HFF-Myc (cell line): ENCODE data around the gene CCDC9B.

ENCODE experiments used
- DNase-seq: peaks from one replicate; pipeline ENCODE4 v3.0.0-alpha.2; 2011; ENCODE audit warnings: low read depth; ENCODE audit errors: extremely low read depth
- H3K4me3 ChIP-seq: replicated peaks from 2 replicates; pipeline ENCODE4 v1.5.1; 2011; ENCODE audit warnings: low read depth, mild to moderate bottlenecking, control low read depth, low read length
- CTCF ChIP-seq: IDR thresholded peaks from 2 replicates; pipeline ENCODE4 v1.5.1; 2012; ENCODE audit warnings: mild to moderate bottlenecking, low read depth, low read length, control low read depth; ENCODE audit errors: missing control alignments

The CCDC9B gene

GRCh38 chr15:40307421-40308211, 33.1 kb downstream of the CCDC9B start, which contains the start of gene PLCB2:
TSS of gene PLCB2 (minus strand) at chr15:40307935. CDS start at chr15:40307672, 263 bp downstream.
- peak; percentile 36 for TF ChIP-seq CTCF
- DNase-seq: no peak
- no peak within 1 kb of the TSS for H3K4me3 ChIP-seq

DNA sequence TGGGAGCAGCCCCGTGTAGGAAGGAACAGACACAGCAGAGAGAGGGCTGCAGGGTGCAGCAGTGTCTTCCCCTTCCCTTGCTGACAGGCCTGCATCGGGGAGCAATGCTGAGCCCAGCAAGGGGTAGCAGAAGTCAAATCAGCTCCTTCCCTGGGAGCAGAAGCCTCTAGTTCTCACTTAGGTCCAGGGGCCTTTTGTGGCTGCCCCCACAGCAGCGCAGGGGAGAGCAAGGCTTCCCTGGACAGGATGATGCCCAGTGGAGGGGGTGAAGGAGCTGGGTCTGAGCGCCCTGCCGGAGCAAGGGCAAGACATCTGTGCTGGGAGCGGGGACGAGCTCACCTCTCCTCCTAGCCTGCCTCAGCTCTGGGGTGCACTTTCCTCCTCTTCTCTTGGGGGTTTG, 33.8 kb downstream of the CCDC9B start:
- no peak for DNase-seq
- no peak overlapping the region for H3K4me3 ChIP-seq
- no peak for TF ChIP-seq CTCF

DNA sequence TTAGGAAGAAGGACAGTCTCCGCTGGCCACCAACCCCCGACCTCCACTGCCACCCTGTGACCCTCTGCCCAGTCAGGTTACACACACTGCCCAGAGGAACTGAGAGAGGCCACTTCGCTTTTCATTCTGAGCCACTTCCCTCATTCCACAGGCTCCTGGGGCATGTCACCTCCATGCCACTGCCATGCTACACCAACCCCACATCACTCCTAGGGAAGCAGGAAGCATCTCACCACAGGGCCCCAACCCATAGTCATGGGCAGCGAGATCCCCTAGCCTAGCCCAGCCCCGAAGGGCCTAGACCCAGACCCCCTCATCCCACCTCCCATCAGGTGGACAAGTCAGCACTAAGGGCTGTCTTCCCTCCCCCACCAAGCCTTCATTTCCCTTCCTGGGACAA, 34.4 kb downstream of the CCDC9B start:
- no peak for DNase-seq
- TF ChIP-seq CTCF: no peak
- no peak overlapping the region for H3K4me3 ChIP-seq

DNA sequence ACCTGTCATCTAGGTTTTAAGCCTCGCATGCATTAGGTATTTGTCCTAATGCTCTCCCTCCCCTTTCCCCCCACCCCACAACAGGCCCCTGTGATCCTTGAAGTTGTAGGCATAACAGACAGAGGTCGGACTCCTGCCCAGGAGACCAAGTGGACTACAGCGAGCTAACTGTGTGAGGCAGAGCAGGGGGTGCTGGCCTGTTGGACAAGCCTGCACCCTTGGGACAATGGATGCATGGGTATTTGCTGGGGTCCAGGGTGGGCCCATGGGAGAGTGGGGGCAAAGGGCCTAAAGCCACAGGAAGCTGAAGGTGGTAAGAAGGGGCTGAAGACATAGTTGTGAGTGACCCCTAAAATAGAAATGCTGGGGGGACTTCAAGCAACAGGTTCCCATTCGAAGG, 35.5 kb downstream of the CCDC9B start:
- no peak overlapping the region for H3K4me3 ChIP-seq
- no peak for DNase-seq
- no peak for TF ChIP-seq CTCF

DNA sequence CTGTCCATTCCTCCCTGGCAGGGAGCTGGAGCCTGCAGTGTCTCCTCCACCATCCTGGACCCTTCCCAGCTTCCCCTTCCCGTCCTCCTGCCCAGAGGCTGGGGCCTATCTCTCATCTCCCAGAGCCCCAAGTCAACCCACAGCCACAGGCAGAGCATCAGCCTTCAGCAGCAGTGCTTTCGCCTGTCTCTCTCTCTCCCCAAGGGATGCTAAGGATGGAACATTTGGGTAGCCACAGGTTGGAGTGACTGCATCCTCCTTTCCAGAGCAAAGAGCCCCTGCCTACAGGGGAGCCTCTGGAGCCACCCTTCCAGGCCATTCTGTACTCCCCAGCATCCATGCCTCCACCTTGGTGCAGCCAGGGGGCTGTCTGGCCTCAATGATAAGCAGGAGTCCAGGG, 37.2 kb downstream of the CCDC9B start:
- H3K4me3 ChIP-seq: no peak overlapping the region
- no peak for DNase-seq
- TF ChIP-seq CTCF: no peak

- DNase-seq: no peak
- no peak overlapping the region for H3K4me3 ChIP-seq
- no peak for TF ChIP-seq CTCF
These were observed 37.8 kb downstream of the CCDC9B start for GRCh38 chr15:40302981-40303380.
